HEK293T (cell line): ENCODE data around the gene TSNAX.

Experiments used
- ARNT ChIP-seq: fragments of 450-650 bp; IDR thresholded peaks from 2 replicates; pipeline ENCODE4 v1.6.1; 2017; ENCODE audit warnings: mild to moderate bottlenecking
- BHLHE40 ChIP-seq: fragments of 450-650 bp; IDR thresholded peaks from 2 replicates; pipeline ENCODE4 v1.6.1; 2016; ENCODE audit warnings: mild to moderate bottlenecking, moderate library complexity, borderline replicate concordance
- FOXA1 ChIP-seq: fragments of 450-650 bp; IDR thresholded peaks from 2 replicates; pipeline ENCODE4 v1.6.1; 2016; ENCODE audit warnings: mild to moderate bottlenecking
- FOXM1 ChIP-seq: fragments of 450-650 bp; IDR thresholded peaks from 2 replicates; pipeline ENCODE4 v1.6.1; 2017; ENCODE audit warnings: mild to moderate bottlenecking, borderline replicate concordance
- HDGF ChIP-seq: fragments of 450-650 bp; IDR thresholded peaks from 2 replicates; pipeline ENCODE4 v1.6.1; 2017; ENCODE audit warnings: antibody characterized with exemption, borderline replicate concordance
- L3MBTL2 ChIP-seq: fragments of 450-650 bp; conservative IDR thresholded peaks from 2 replicates; pipeline ENCODE4 v1.6.1; 2016; ENCODE audit warnings: mild to moderate bottlenecking
- LEF1 ChIP-seq: fragments of 450-650 bp; IDR thresholded peaks from 2 replicates; pipeline ENCODE4 v1.6.1; 2017; ENCODE audit warnings: mild to moderate bottlenecking, borderline replicate concordance
- SP1 ChIP-seq: fragments of 450-650 bp; IDR thresholded peaks from 2 replicates; pipeline ENCODE4 v1.6.1; 2017
- SUZ12 ChIP-seq: fragments of 450-650 bp; IDR thresholded peaks from 2 replicates; pipeline ENCODE4 v1.6.1; 2016; ENCODE audit warnings: mild to moderate bottlenecking
- ZNF384 ChIP-seq: fragments of 450-650 bp; IDR thresholded peaks from 2 replicates; pipeline ENCODE4 v1.6.1; 2016

DNA sequence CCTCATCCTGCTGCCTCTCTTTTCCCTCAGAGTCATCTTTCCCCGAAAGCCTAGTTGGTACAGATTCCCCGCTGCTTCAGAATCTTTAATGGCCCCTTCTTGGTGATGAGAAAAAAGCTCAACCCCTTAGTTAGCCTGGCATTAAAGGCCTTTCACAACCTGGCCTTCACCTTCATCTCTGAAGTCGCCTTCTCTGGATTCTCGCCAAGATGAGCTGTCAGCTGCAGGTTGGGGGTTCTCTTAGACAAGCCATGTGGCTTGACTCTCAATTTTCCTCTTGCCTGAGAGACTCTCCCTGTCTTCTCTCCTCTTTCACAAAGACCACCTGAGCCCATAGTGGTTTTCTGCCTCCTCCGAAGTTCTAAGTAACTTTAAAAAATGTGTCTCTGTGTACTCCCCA is 82.6 kb downstream of the TSNAX start:
- no peak for TF ChIP-seq SP1
- TF ChIP-seq FOXA1: no peak
- no peak for TF ChIP-seq LEF1
- no peak for TF ChIP-seq BHLHE40
- no peak for TF ChIP-seq FOXM1
- TF ChIP-seq ZNF384: no peak
- no peak for TF ChIP-seq L3MBTL2
- no peak for TF ChIP-seq SUZ12
- no peak for TF ChIP-seq HDGF
- no peak for TF ChIP-seq ARNT
